Activated naive CD8-positive, alpha-beta T cell treated with anti-CD3 and anti-CD28 coated beads, Interleukin-2, amount 10 ng/mL, durations not matched to agents 7 days and 5 days (primary cell): Measurements from ENCODE around the gene SPA17. TPM values are rescaled to one million over a fixed set of nuclear protein-coding genes. Genes with fewer than 3 reads are reported as not detected.
A peak's percentile ranks its signal among the peaks of the same experiment; 100 is the strongest.

Source experiments
- ATAC-seq: fragments of 150-1000 bp; cut with Tn5 transposase; one replicate; pipeline ENCODE4 v1.10.0; 2021; ENCODE audit warnings: low read depth, moderate library complexity
- POLR2A ChIA-PET: fragments of 350-600 bp; sonication (Branson Sonifier 250); formaldehyde crosslinking; loops from one replicate; lab custom pipeline; 2021; ENCODE audit warnings: antibody characterized with exemption; lab: Charles Lee
- DNase-seq: peaks from one replicate; pipeline ENCODE4 v3.0.0; 2021
- H3K27ac Mint-ChIP-seq: one replicate; pipeline ENCODE4 v1.8.0; 2022; ENCODE audit warnings: mild to moderate bottlenecking, mixed read lengths
- H3K27me3 Mint-ChIP-seq: one replicate; pipeline ENCODE4 v1.8.0; 2022; ENCODE audit warnings: mild to moderate bottlenecking, moderate library complexity, mixed read lengths
- H3K36me3 Mint-ChIP-seq: one replicate; pipeline ENCODE4 v1.8.0; 2021; ENCODE audit warnings: mild to moderate bottlenecking, mixed read lengths
- H3K4me1 Mint-ChIP-seq: one replicate; pipeline ENCODE4 v1.8.0; 2021; ENCODE audit warnings: mixed read lengths
- H3K4me3 Mint-ChIP-seq: one replicate; pipeline ENCODE4 v1.8.0; 2022; ENCODE audit warnings: mild to moderate bottlenecking, moderate library complexity, mixed read lengths
- H3K9me3 Mint-ChIP-seq: one replicate; pipeline ENCODE4 v1.8.0; 2021; ENCODE audit warnings: mixed read lengths
- total RNA-seq, 2 experiments: library from RNA; stranded (reverse); gene quantifications; one replicate each; pipeline ENCODE4 v1.2.3, GENCODE V29; 2021

SPA17 gene
- total RNA-seq, 2 experiments from 2014 or later, result 1.5 to 3.0 TPM

DNA sequence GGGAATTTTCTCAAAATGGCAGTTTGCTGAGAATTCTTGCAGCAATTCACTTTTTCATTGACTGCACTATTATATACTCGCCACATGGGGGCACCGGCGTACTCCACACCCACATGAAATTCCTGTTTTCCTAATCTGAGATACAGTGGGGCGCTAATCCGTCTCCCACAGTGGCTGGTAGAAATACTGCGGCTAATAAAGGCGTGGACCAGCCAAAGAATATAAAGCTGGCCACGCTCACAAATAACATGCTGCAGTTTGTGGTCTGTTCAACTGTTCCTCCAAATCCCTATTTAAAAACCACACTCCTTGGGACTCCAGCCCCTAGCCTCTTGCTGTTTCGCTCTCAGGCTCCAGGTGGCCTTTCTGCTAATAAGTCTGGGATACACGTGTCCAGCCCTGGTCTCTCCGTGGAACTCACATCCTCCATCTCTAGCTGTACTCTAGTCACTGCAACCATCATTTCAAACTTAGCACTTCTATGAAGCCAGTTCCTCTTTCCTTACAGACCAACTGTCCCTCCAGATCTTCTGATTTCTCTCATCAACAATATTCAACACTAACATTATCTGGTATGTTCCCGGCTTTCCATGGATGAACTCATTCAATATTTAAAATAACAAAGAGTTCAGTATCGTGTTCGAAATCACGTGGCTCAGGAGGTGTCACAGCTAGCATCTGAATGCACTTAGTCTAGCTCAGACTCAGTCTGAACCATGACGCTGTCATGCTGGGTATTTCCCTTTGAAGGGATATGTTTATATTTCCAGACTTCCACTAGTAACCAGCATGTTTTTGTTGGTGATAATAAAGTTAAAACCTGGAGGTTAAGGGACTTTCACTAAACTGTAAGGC lies 29.1 kb upstream of the SPA17 start:
- POLR2A ChIA-PET, result interaction anchor here (0.6 kb wide), 1 partner anchor 118 kb away, joined by 3 read pairs; no protein-coding TSS in a partner anchor
- H3K27me3 Mint-ChIP-seq, result no peaks in the 10 kb centered on the region
- no peaks in the 10 kb centered on the region for H3K9me3 Mint-ChIP-seq
- peaks cover 4% of the 10 kb centered on the region for H3K36me3 Mint-ChIP-seq
- DNase-seq (peak; percentile 30), ATAC-seq (peak; percentile 26)
- H3K4me1 Mint-ChIP-seq, result peaks cover 3% of the 10 kb centered on the region
- H3K4me3 Mint-ChIP-seq, result no peak overlapping the region
- H3K27ac Mint-ChIP-seq, result no peak overlapping the region

DNA sequence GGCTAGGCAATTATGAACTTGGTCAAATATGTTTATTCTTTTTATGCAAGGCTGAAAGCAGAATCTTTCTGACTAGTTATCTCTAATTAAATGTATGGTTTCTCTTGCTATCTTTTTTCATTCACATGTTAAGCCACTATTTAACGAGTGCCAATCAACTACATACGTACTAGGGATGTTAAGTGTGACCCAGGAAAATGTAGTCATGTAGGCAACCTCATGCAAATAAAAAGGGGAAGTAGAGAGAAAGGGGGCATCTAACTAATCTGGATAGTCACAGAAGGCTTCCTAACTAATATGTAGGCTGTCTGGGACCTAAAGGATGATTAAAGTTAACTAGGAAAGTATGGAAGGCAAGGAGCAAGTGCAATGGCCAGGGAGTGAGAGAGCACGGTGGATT lies 27.6 kb upstream of the SPA17 start:
- H3K27ac Mint-ChIP-seq, result no peak overlapping the region
- H3K4me1 Mint-ChIP-seq, result peaks cover 3% of the 10 kb centered on the region
- POLR2A ChIA-PET, result no interaction called here

DNA sequence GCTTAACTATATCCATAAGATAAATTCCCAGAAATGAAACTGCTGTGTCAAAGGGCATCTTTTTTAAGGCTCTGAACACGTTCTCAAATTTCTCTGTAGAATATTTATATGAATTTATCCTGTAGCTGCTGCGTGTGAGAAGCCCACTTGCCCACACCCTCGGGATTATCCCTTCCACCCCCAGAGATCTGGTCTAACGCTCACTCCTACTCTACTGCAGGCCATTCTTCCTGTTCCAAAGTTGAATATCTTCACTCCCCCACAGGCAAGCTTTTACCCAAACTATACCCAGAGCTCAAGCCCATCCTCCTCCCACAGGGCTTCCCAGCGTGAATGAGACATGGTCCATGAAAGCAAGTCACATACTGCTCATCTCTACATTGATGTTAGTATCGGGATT lies 25.1 kb upstream of the SPA17 start:
- Mint-ChIP-seq H3K36me3 (peaks cover 2% of the 10 kb centered on the region), H3K4me3 (no peak overlapping the region), H3K4me1 (peaks cover 3% of the 10 kb centered on the region), H3K27ac (no peak overlapping the region), H3K27me3 (no peaks in the 10 kb centered on the region), H3K9me3 (no peaks in the 10 kb centered on the region)
- ATAC-seq, result no peak
- no peak for DNase-seq
- POLR2A ChIA-PET, result no interaction called here

More for the DNA sequence above, 27.6 kb upstream of the SPA17 start:
- DNase-seq (no peak), ATAC-seq (no peak)
- H3K27me3 Mint-ChIP-seq, result no peaks in the 10 kb centered on the region
- no peak overlapping the region for H3K4me3 Mint-ChIP-seq
- H3K36me3 Mint-ChIP-seq, result peaks cover 1% of the 10 kb centered on the region
- H3K9me3 Mint-ChIP-seq, result no peaks in the 10 kb centered on the region

DNA sequence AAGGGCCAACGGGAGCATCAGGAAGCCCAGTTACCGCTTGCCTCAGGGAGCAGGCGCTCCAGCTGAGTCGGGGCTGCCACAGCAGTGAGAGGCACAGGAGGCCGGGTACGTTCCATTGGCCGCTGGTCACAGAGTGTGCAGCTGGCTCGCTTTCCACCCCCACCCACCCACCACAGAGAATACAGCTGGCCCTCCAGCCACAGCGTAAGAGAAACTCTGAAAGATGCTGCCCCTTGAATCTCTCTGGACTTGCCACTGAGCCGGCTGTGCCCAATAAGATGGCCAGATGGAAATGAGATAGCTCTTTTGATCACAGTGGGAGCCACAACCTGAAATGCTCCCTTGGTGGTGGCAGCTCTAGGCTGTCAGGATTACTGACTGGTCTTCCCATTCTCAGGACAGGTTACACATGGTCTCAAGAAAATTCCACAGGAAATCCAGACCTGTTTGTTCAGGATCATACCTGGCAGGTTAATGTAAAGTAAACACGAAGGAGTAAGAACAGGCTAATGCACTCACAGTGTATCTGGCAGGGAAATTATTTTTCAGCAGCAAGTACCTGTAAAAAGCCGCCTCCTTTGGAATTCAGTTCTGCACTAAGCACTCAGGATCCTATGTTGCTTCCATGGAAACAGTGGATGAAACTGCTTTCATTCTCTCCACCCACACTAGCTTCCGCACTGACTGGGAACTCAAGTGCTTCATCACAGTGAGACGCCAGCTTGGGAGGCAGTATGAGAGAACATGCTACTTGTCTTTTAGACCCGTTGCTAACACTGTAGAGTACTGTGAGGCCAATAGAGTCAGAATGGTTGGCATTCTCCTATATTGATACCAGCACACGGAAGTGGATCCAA lies 16.7 kb upstream of the SPA17 start:
- H3K27ac Mint-ChIP-seq, result no peak overlapping the region
- no peaks in the 10 kb centered on the region for H3K9me3 Mint-ChIP-seq
- ATAC-seq, result no peak
- no peaks in the 10 kb centered on the region for H3K4me1 Mint-ChIP-seq
- POLR2A ChIA-PET, result no interaction called here
- DNase-seq, result no peak
- peaks cover 3% of the 10 kb centered on the region for H3K36me3 Mint-ChIP-seq
- H3K27me3 Mint-ChIP-seq, result no peaks in the 10 kb centered on the region
- H3K4me3 Mint-ChIP-seq, result no peak overlapping the region

DNA sequence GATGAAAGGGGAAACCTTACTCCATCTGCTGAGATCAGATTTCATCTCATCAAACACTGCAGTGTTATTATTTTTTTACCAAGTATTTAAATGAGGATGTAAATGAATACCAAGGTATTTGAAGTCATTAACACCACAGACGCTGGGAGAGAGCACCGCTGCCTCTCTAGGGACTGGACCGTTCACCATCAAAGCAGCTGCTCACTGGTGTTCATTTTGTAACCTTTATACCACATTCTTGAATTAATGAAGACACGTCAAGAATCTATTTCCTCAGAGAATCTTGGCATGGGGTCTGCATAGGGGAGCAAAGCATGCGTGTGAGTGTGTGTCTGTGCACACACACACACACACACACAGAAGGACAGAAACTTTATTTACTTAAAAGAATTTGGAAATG lies 15.8 kb upstream of the SPA17 start:
- no peaks in the 10 kb centered on the region for H3K4me1 Mint-ChIP-seq
- no peak for DNase-seq
- POLR2A ChIA-PET, result no interaction called here

DNA sequence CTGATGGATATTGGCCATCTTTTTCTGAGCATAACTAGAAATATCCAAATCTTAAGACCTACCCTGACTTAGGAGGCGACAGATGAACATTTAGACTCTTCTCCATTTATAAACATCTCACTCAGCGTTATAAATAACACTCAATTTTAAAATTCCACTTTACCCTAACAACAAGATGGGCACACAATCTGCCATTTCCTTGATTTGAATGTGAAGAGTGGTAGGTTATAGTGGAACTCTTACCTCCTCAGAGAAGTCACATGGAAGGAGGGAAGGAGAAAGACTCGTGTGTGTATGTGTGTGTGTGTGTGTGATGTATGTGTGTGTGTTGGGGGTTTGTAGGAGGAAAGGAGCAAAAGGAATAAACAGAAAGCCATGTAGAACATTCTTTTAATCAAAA lies 15.2 kb upstream of the SPA17 start:
- Mint-ChIP-seq H3K36me3 (peaks cover 2% of the 10 kb centered on the region), H3K9me3 (no peaks in the 10 kb centered on the region), H3K27ac (no peak overlapping the region), H3K4me3 (no peak overlapping the region), H3K27me3 (no peaks in the 10 kb centered on the region), H3K4me1 (no peaks in the 10 kb centered on the region)
- POLR2A ChIA-PET, result no interaction called here
- ATAC-seq (no peak), DNase-seq (no peak)

More for the DNA sequence above, 15.8 kb upstream of the SPA17 start:
- ATAC-seq, result no peak
- Mint-ChIP-seq H3K9me3 (no peaks in the 10 kb centered on the region), H3K27me3 (no peaks in the 10 kb centered on the region), H3K4me3 (no peak overlapping the region), H3K36me3 (peaks cover 3% of the 10 kb centered on the region), H3K27ac (no peak overlapping the region)

DNA sequence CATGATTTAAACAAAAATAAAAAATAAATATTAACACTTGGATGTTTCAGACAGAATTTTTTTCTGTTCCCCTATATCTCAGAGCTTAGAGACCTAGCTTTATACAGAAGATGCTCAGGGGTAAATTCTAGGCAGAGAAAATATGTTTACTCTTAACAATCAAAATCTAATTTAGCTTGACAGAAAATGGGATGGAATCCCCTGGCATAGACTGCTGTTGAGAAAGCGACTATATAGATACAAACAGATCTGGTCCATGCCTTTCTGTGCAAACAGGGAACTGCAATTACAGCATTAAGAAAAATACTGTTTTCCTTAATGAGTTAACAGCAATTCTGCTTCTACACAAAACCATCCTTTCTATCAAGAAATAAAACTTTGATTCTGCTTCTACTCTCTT lies 14.7 kb upstream of the SPA17 start:
- Mint-ChIP-seq H3K4me3 (no peak overlapping the region), H3K27me3 (no peaks in the 10 kb centered on the region), H3K4me1 (no peaks in the 10 kb centered on the region), H3K36me3 (peaks cover 2% of the 10 kb centered on the region), H3K9me3 (no peaks in the 10 kb centered on the region), H3K27ac (no peak overlapping the region)
- DNase-seq (no peak), ATAC-seq (no peak)
- POLR2A ChIA-PET, result interaction anchor here (0.6 kb wide), 1 partner anchor 695 kb away, joined by 7 read pairs; no protein-coding TSS in a partner anchor

DNA sequence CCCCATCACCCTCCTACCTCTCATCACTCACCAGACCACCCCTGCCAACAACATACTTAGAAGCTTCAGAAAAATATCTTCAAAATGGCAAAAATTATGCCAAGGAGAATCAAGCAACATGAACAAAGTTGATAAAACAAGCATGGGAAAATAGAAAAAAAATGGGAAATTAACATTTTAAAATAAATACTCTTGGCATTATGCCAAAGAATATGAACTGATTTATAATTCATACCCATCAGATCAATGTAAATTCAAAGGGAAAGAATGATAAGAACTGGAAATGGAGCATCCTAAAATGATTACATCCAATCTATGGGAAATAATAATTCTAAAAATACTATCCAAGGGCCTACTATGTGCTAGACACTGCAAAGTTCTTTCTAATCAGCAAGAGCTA lies 12.2 kb upstream of the SPA17 start:
- no peaks in the 10 kb centered on the region for H3K9me3 Mint-ChIP-seq
- ATAC-seq (no peak), DNase-seq (no peak)
- no peaks in the 10 kb centered on the region for H3K27me3 Mint-ChIP-seq
- no peaks in the 10 kb centered on the region for H3K4me1 Mint-ChIP-seq
- H3K4me3 Mint-ChIP-seq, result no peak overlapping the region
- peaks cover 2% of the 10 kb centered on the region for H3K36me3 Mint-ChIP-seq
- H3K27ac Mint-ChIP-seq, result no peak overlapping the region
- POLR2A ChIA-PET, result no interaction called here

DNA sequence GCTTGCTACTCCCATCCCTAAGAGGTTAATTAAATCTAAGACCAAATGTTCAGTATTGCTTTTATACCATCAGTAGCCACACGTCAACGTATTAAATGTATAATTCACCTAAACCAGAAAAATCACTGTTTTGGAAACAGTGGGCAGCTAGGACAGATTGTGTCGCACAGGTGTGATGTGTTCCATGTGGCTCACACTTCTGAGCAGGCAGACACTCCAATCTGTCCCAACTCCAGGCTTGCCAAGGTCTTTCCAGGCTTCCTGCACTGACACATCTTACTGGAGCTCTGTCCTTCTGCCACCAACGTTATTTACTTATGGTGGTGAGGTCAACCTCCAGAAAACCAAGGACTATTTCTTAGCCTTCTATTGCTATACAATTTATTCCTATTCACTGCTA lies 11.6 kb upstream of the SPA17 start:
- POLR2A ChIA-PET, result no interaction called here
- ATAC-seq (no peak), DNase-seq (no peak)
- Mint-ChIP-seq H3K27me3 (no peaks in the 10 kb centered on the region), H3K9me3 (no peaks in the 10 kb centered on the region), H3K4me3 (no peak overlapping the region), H3K4me1 (no peaks in the 10 kb centered on the region), H3K27ac (no peak overlapping the region), H3K36me3 (peaks cover 2% of the 10 kb centered on the region)

DNA sequence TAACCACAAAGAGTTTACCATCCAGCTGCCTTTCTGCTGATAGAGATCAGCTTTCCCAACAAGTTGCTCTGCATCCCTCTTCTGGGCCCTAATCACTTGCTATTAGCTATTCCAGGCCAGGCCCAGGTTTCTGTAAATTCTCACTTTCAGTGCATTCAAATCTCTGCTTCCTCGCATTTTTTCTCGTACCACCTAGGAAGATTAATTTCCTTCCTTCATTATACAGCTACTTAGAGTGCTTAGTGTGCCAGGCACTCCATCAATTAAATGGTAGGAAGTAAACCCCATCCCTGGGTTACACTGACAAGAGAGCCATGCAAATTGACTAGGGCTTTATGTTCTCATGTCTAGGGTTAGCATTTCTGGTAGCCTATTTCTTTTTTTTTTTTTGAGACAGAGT lies 9.8 kb upstream of the SPA17 start:
- Mint-ChIP-seq H3K9me3 (no peaks in the 10 kb centered on the region), H3K4me1 (no peaks in the 10 kb centered on the region), H3K27ac (no peak overlapping the region), H3K4me3 (no peak overlapping the region), H3K27me3 (no peaks in the 10 kb centered on the region), H3K36me3 (peaks cover 2% of the 10 kb centered on the region)
- ATAC-seq, result no peak
- DNase-seq, result no peak
- POLR2A ChIA-PET, result interaction anchor here (0.7 to 1.0 kb wide), 2 partner anchors 41 to 136 kb away, joined by 3 to 4 read pairs; partner anchors contain the start of genes MSANTD2 and TBRG1

DNA sequence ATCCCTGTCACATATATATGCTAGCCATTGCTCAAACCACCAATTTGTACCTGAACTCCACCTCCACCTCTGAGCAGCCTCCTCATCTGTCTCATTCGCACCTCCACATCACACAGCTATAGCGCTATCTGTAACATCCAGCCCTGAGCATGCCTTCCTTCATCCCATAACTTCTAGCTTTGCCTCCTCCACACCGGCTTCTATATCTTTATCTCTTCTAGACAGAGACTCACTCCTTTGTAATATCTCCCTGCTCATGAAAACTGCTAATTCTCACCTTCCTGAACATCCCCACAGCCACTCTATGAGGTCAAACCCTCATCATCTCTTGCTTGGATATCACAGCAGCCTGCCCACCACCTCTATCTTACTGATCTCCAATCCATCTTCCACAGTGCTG lies 6.1 kb upstream of the SPA17 start:
- POLR2A ChIA-PET, result no interaction called here
- H3K36me3 Mint-ChIP-seq, result no peaks in the 10 kb centered on the region
- no peaks in the 10 kb centered on the region for H3K9me3 Mint-ChIP-seq
- no peak overlapping the region for H3K27ac Mint-ChIP-seq
- H3K4me1 Mint-ChIP-seq, result peaks cover 13% of the 10 kb centered on the region
- no peaks in the 10 kb centered on the region for H3K27me3 Mint-ChIP-seq
- DNase-seq (no peak), ATAC-seq (no peak)
- H3K4me3 Mint-ChIP-seq, result no peak overlapping the region

DNA sequence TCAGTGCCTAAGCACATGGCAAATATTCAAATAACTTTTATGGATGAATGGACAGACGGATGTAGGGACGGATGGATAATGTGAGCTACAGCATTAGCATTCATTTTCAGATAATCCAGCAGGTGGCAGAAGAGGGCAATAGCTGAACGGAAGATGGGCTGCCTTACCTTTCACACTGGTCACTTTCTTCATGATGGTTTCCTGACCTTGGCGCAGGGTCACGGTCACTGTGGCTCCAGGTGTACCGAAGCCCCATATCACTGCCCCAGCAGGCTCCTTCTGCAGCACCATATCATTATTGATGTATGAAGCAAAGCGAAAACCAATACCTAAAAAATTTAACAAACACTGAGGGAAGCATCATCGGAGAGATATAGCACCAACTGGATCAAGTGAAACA lies 4.5 kb upstream of the SPA17 start:
- Mint-ChIP-seq H3K4me1 (peaks cover 20% of the 10 kb centered on the region), H3K27me3 (no peaks in the 10 kb centered on the region), H3K36me3 (no peaks in the 10 kb centered on the region), H3K27ac (no peak overlapping the region), H3K4me3 (no peak overlapping the region), H3K9me3 (no peaks in the 10 kb centered on the region)
- POLR2A ChIA-PET, result interaction anchor here (0.5 to 2.3 kb wide), 5 partner anchors 72 to 207 kb away, joined by 3 to 7 read pairs (median 4); partner anchors contain the start of gene MSANTD2
- ATAC-seq, result no peak
- DNase-seq, result no peak

DNA sequence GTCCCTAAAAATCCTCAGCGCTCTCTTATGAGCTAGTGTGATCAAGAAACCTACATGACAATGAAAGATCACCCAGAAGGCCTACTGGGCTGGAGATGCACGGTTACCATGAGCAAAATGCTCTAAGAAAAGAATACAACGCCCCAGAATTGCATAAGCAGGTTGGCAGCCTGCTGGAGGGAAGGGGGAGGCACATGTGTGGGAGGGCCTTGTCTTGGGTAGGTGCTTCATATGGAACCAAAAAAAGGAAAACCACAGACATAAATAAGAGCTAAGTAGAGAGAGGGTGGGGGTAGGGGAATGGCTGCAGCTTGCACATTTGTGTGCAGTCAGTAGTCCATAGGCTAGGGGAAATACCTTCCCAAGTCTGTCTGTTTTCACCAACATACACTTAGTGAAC lies 3.0 kb upstream of the SPA17 start:
- Mint-ChIP-seq H3K9me3 (no peaks in the 10 kb centered on the region), H3K36me3 (no peaks in the 10 kb centered on the region), H3K27me3 (no peaks in the 10 kb centered on the region), H3K4me1 (peaks cover 23% of the 10 kb centered on the region), H3K27ac (no peak overlapping the region), H3K4me3 (peak overlapping the region; percentile 49)
- no peak for DNase-seq
- ATAC-seq, result peak; percentile 17
- POLR2A ChIA-PET, result interaction anchor here (0.8 to 2.3 kb wide), 3 partner anchors 76 to 130 kb away, joined by 3 to 7 read pairs (median 4); partner anchors contain the start of gene MSANTD2
